H9 (cell line): ENCODE data around the gene ANKRD34A. TPM values are rescaled to one million over a fixed set of nuclear protein-coding genes. Genes with fewer than 3 reads are reported as not detected.
A peak's percentile ranks its signal among the peaks of the same experiment; 100 is the strongest.

Experiments
- DNase-seq: peaks from one replicate; pipeline ENCODE4 v3.0.0-alpha.2; 2017
- H2AFZ ChIP-seq: one replicate; pipeline ENCODE4 v1.6.1; 2013; ENCODE audit warnings: mild to moderate bottlenecking, low read length, control low read depth, moderate library complexity
- H2AK5ac ChIP-seq: 2 replicates; pipeline ENCODE4 v1.6.1; 2013; ENCODE audit warnings: low read length, control low read depth, mixed read lengths; ENCODE audit not compliant: insufficient read length
- H2BK120ac ChIP-seq: one replicate; pipeline ENCODE4 v1.6.1; 2013; ENCODE audit warnings: low read depth, mild to moderate bottlenecking, low read length, control low read depth, inconsistent platforms; ENCODE audit not compliant: poor library complexity, severe bottlenecking
- H2BK12ac ChIP-seq: 2 replicates; pipeline ENCODE4 v1.6.1; 2013; ENCODE audit warnings: low read length, control low read depth, mixed read lengths, low read depth; ENCODE audit not compliant: insufficient read length
- H2BK15ac ChIP-seq: 2 replicates; pipeline ENCODE4 v1.6.1; 2013; ENCODE audit warnings: low read depth, low read length, control low read depth
- H2BK20ac ChIP-seq: one replicate; pipeline ENCODE4 v1.6.1; 2013; ENCODE audit warnings: low read depth, mild to moderate bottlenecking, low read length, control low read depth, inconsistent platforms; ENCODE audit not compliant: poor library complexity, severe bottlenecking
- H2BK5ac ChIP-seq: 2 replicates; pipeline ENCODE4 v1.6.1; 2013; ENCODE audit warnings: low read length, control low read depth, mixed read lengths; ENCODE audit not compliant: insufficient read length
- H3K14ac ChIP-seq: 2 replicates; pipeline ENCODE4 v1.6.1; 2013; ENCODE audit warnings: low read length, control low read depth; ENCODE audit not compliant: insufficient read depth
- H3K18ac ChIP-seq: 2 replicates; pipeline ENCODE4 v1.6.1; 2013; ENCODE audit warnings: low read depth, mild to moderate bottlenecking, mixed read lengths, low read length, control low read depth; ENCODE audit not compliant: insufficient read length
- H3K23ac ChIP-seq: 2 replicates; pipeline ENCODE4 v1.6.1; 2013; ENCODE audit warnings: low read length, control low read depth, mixed read lengths, low read depth; ENCODE audit not compliant: insufficient read length
- H3K23me2 ChIP-seq: 2 replicates; pipeline ENCODE4 v1.6.1; 2013; ENCODE audit warnings: low read depth, mild to moderate bottlenecking, mixed read lengths, low read length, control low read depth; ENCODE audit not compliant: insufficient read length, poor library complexity, severe bottlenecking
- H3K27ac ChIP-seq: 2 replicates; pipeline ENCODE4 v1.5.1; 2013; ENCODE audit warnings: low read length, control low read depth, mixed read lengths, low read depth; ENCODE audit not compliant: insufficient read length
- H3K27me3 ChIP-seq: 2 replicates; pipeline ENCODE4 v1.6.1; 2013; ENCODE audit warnings: low read length, control low read depth, inconsistent platforms; ENCODE audit not compliant: insufficient read depth
- H3K4ac ChIP-seq: 2 replicates; pipeline ENCODE4 v1.6.1; 2013; ENCODE audit warnings: low read depth, mild to moderate bottlenecking, control low read depth, inconsistent platforms, low read length, moderate library complexity
- H3K4me1 ChIP-seq: 2 replicates; pipeline ENCODE4 v1.6.1; 2013; ENCODE audit warnings: low read length, control low read depth, inconsistent platforms; ENCODE audit not compliant: insufficient read depth
- H3K4me2 ChIP-seq: 2 replicates; pipeline ENCODE4 v1.6.1; 2013; ENCODE audit warnings: low read length, control low read depth, mixed read lengths; ENCODE audit not compliant: insufficient read length, insufficient read depth
- H3K56ac ChIP-seq: 2 replicates; pipeline ENCODE4 v1.6.1; 2013; ENCODE audit warnings: low read depth, mild to moderate bottlenecking, mixed read lengths, low read length, control low read depth; ENCODE audit not compliant: insufficient read length
- H3K79me1 ChIP-seq: 2 replicates; pipeline ENCODE4 v1.6.1; 2013; ENCODE audit warnings: low read depth, mild to moderate bottlenecking, moderate library complexity, low read length, control low read depth, inconsistent platforms; ENCODE audit not compliant: insufficient read depth, poor library complexity, severe bottlenecking
- H3K79me2 ChIP-seq: 2 replicates; pipeline ENCODE4 v1.6.1; 2013; ENCODE audit warnings: low read length, control low read depth, inconsistent platforms; ENCODE audit not compliant: insufficient read depth
- H3K9ac ChIP-seq: 2 replicates; pipeline ENCODE4 v1.6.1; 2013; ENCODE audit warnings: low read length, control low read depth, mixed read lengths; ENCODE audit not compliant: insufficient read length; ENCODE audit errors: extremely low read depth
- H3K9me3 ChIP-seq: one replicate; pipeline ENCODE4 v1.6.1; 2013; ENCODE audit warnings: low read depth, low read length, inconsistent platforms; ENCODE audit not compliant: control insufficient read depth
- H3T11ph ChIP-seq: one replicate; pipeline ENCODE4 v1.6.1; 2013; ENCODE audit warnings: mild to moderate bottlenecking, low read length, control low read depth, inconsistent platforms
- H4K20me1 ChIP-seq: one replicate; pipeline ENCODE4 v1.6.1; 2013; ENCODE audit not compliant: control insufficient read depth, insufficient read length, insufficient read depth
- H4K5ac ChIP-seq: 2 replicates; pipeline ENCODE4 v1.6.1; 2013; ENCODE audit warnings: low read depth, mild to moderate bottlenecking, mixed read lengths, low read length, control low read depth; ENCODE audit not compliant: insufficient read length
- H4K8ac ChIP-seq: replicated peaks from 2 replicates; pipeline ENCODE4 v1.6.1; 2013; ENCODE audit warnings: low read length, control low read depth, mixed read lengths, low read depth; ENCODE audit not compliant: insufficient read length
- H4K91ac ChIP-seq: 2 replicates; pipeline ENCODE4 v1.6.1; 2013; ENCODE audit warnings: low read depth, mild to moderate bottlenecking, moderate library complexity, mixed read lengths, low read length, control low read depth; ENCODE audit not compliant: insufficient read length
- H3K27ac Mint-ChIP-seq, 3 experiments: 2 replicates in 2 of 3; 3 replicates in 1 of 3; pipeline ENCODE4 v1.8.0; 2020 to 2021; ENCODE audit warnings: mixed read lengths in 3 of 3, mild to moderate bottlenecking in 1 of 3, moderate library complexity in 1 of 3
- H3K27me3 Mint-ChIP-seq: 2 replicates; pipeline ENCODE4 v1.8.0; 2021; ENCODE audit warnings: low read depth, mild to moderate bottlenecking, moderate library complexity, mixed read lengths
- H3K36me3 Mint-ChIP-seq, 3 experiments: 2 replicates in 2 of 3; 3 replicates in 1 of 3; pipeline ENCODE4 v1.8.0; 2020 to 2021; ENCODE audit warnings: low read depth in 3 of 3, mixed read lengths in 3 of 3; ENCODE audit not compliant: insufficient read depth in 1 of 3
- H3K4me1 Mint-ChIP-seq, 2 experiments: 2 replicates each; pipeline ENCODE4 v1.8.0; 2020; ENCODE audit warnings: mixed read lengths in 2 of 2
- H3K4me3 Mint-ChIP-seq, 2 experiments: 2 replicates in 1 of 2; 3 replicates in 1 of 2; pipeline ENCODE4 v1.8.0; 2020 to 2021; ENCODE audit warnings: mild to moderate bottlenecking in 2 of 2, mixed read lengths in 2 of 2, moderate library complexity in 1 of 2
- H3K9me3 Mint-ChIP-seq, 2 experiments: 2 replicates in 1 of 2; 3 replicates in 1 of 2; pipeline ENCODE4 v1.8.0; 2020; ENCODE audit warnings: mild to moderate bottlenecking in 2 of 2, mixed read lengths in 2 of 2, moderate library complexity in 1 of 2
- CTCF ChIP-seq: fragments of 200-600 bp; sonication (generic); conservative IDR thresholded peaks from 3 replicates; pipeline ENCODE4 v1.8.0; 2021; ENCODE audit warnings: antibody characterized with exemption, mild to moderate bottlenecking
- WGBS: extraction: QIAGEN DNeasy Blood & Tissue Kit; methylation state at CpG from one replicate; pipeline ENCODE4 v1.1.7; 2013; ENCODE audit warnings: missing lambda C conversion rate, low lambda C conversion rate, mixed read lengths; ENCODE audit not compliant: insufficient read length; ENCODE audit errors: extremely low coverage; 5-methylcytosine and 5-hydroxymethylcytosine counted together
- total RNA-seq: library from RNA; stranded (reverse); gene quantifications from 2 replicates; pipeline ENCODE4 v1.2.1, GENCODE V29; 2021

ANKRD34A gene
- total RNA-seq, 1 experiment from 2014 or later, result 0.39 TPM

GRCh38 chr1:145918992-145919939, 45.1 kb downstream of the ANKRD34A start:
- H3K23me2 ChIP-seq, result peaks cover 10% of the 10 kb centered on the region
- H3K4me1 ChIP-seq, result no peaks in the 10 kb centered on the region
- H4K5ac ChIP-seq, result no peak overlapping the region
- Mint-ChIP-seq H3K36me3 (peaks cover 2 to 13% (median 12%) of the 10 kb centered on the region in 3 experiments; a peak in 6 of 7 replicates), H3K9me3 (no peaks in the 10 kb centered on the region), H3K27me3 (no peaks in the 10 kb centered on the region), H3K4me3 (peak overlapping the region; percentile 88 to 94), H3K27ac (peak overlapping the region in 2 of 3 experiments; percentile 68 to 92; a peak in 3 of 7 replicates), H3K4me1 (peaks cover 16 to 17% of the 10 kb centered on the region in 2 experiments)
- no peak overlapping the region for H2AK5ac ChIP-seq
- no peak overlapping the region for H3K4ac ChIP-seq
- H3K9ac ChIP-seq, result peak overlapping the region; percentile 87
- TF ChIP-seq CTCF, result no peak
- H2BK120ac ChIP-seq, result no peak overlapping the region
- H3T11ph ChIP-seq, result no peak overlapping the region
- no peaks in the 10 kb centered on the region for H3K79me1 ChIP-seq
- 0 out of 2 replicates have a peak overlapping the region, but pooled peaks have one; percentile 4 for H2BK15ac ChIP-seq
- H4K8ac ChIP-seq, result no peak overlapping the region
- no CpG with 5 or more reads among the region's 33 CpGs for WGBS
- H3K4me2 ChIP-seq, result peak overlapping the region; percentile 96
- H2BK12ac ChIP-seq, result peak overlapping the region; percentile 15
- no peaks in the 10 kb centered on the region for H4K20me1 ChIP-seq
- H3K18ac ChIP-seq, result peak overlapping the region; percentile 66
- no peaks in the 10 kb centered on the region for H3K79me2 ChIP-seq
- peak overlapping the region; percentile 19 for H2AFZ ChIP-seq
- peak overlapping the region; percentile 67 for H3K14ac ChIP-seq
- no peak overlapping the region for H2BK20ac ChIP-seq
- H4K91ac ChIP-seq, result no peak overlapping the region
- H3K9me3 ChIP-seq, result no peaks in the 10 kb centered on the region
- H3K56ac ChIP-seq, result peak overlapping the region; percentile 60
- H3K27ac ChIP-seq, result no peak overlapping the region
- DNase-seq, result peak; percentile 64
- H3K27me3 ChIP-seq, result no peaks in the 10 kb centered on the region
- H3K23ac ChIP-seq, result no peak overlapping the region
- no peak overlapping the region for H2BK5ac ChIP-seq
